NCI-H2107 treated with DMSO at 0.1 percent for 48 hours (cell line): ENCODE data around the gene UNC5C.

ENCODE experiments used
- DNase-seq: peaks from one replicate; lab custom pipeline; 2025; ENCODE audit not compliant: unreplicated experiment; lab: John Stamatoyannopoulos, UW

The UNC5C gene

GRCh38 chr4:95469617-95470016 is 79.2 kb downstream of the UNC5C start:
- no peak for DNase-seq

GRCh38 chr4:95466791-95467190 is 82.0 kb downstream of the UNC5C start:
- DNase-seq = no peak

GRCh38 chr4:95465010-95465409 is 83.8 kb downstream of the UNC5C start:
- no peak for DNase-seq

GRCh38 chr4:95462921-95463320 is 85.9 kb downstream of the UNC5C start:
- DNase-seq = no peak

- no peak for DNase-seq
These were observed 91.4 kb downstream of the UNC5C start for GRCh38 chr4:95457353-95457752.

- DNase-seq = no peak
These were observed 98.5 kb downstream of the UNC5C start for GRCh38 chr4:95450294-95450693.

- DNase-seq = no peak
These were observed 102.6 kb downstream of the UNC5C start for GRCh38 chr4:95446173-95446572.

- DNase-seq = no peak
These were observed 103.5 kb downstream of the UNC5C start for GRCh38 chr4:95445251-95445650.

GRCh38 chr4:95444812-95445211 is 104.0 kb downstream of the UNC5C start:
- no peak for DNase-seq

GRCh38 chr4:95439896-95440295 is 108.9 kb downstream of the UNC5C start:
- DNase-seq = no peak

GRCh38 chr4:95439071-95439470 is 109.7 kb downstream of the UNC5C start:
- DNase-seq = no peak

- no peak for DNase-seq
These were observed 116.3 kb downstream of the UNC5C start for GRCh38 chr4:95432466-95432865.

GRCh38 chr4:95431678-95432077 is 117.1 kb downstream of the UNC5C start:
- DNase-seq = no peak

- DNase-seq = no peak
These were observed 119.4 kb downstream of the UNC5C start for GRCh38 chr4:95429416-95429815.

- DNase-seq = no peak
These were observed 120.3 kb downstream of the UNC5C start for GRCh38 chr4:95428291-95429070.

GRCh38 chr4:95426455-95426854 is 122.3 kb downstream of the UNC5C start:
- DNase-seq = no peak

- no peak for DNase-seq
These were observed 126.3 kb downstream of the UNC5C start for GRCh38 chr4:95422436-95422835.

GRCh38 chr4:95421869-95422268 is 126.9 kb downstream of the UNC5C start:
- DNase-seq = no peak

- no peak for DNase-seq
These were observed 131.2 kb downstream of the UNC5C start for GRCh38 chr4:95417531-95417930.

- no peak for DNase-seq
These were observed 133.4 kb downstream of the UNC5C start for GRCh38 chr4:95415346-95415771.

GRCh38 chr4:95411371-95412088 is 137.2 kb downstream of the UNC5C start:
- DNase-seq = no peak

- no peak for DNase-seq
These were observed 138.3 kb downstream of the UNC5C start for GRCh38 chr4:95410387-95410977.
